Mononuclear cell (primary cell): ENCODE results near the gene PARD6B. TPM values are rescaled to one million over a fixed set of nuclear protein-coding genes. Genes with fewer than 3 reads are reported as not detected.

Experiments
- H3K27me3 ChIP-seq: 2 replicates; pipeline ENCODE4 v1.6.0; 2011; ENCODE audit warnings: low read length, control low read depth; ENCODE audit not compliant: insufficient read depth
- H3K4me1 ChIP-seq: 2 replicates; pipeline ENCODE4 v1.5.1; 2011; ENCODE audit warnings: mild to moderate bottlenecking, low read length, control low read depth; ENCODE audit not compliant: insufficient read depth
- H3K4me3 ChIP-seq: 2 replicates; pipeline ENCODE4 v1.5.1; 2011; ENCODE audit warnings: mild to moderate bottlenecking, low read length, moderate library complexity
- H3K9me3 ChIP-seq: 2 replicates; pipeline ENCODE4 v1.5.1; 2011; ENCODE audit warnings: low read depth, mild to moderate bottlenecking, control low read depth, low read length
- total RNA-seq: library from RNA; depleted of rRNA; stranded (reverse); fragments of >200 nt; gene quantifications from one replicate; pipeline ENCODE4 v1.2.3, GENCODE V29; 2012

Gene PARD6B
- total RNA-seq, 1 donor, result 4.3 TPM

GRCh38 chr20:50726955-50727791 lies 4.2 kb upstream of the PARD6B start:
- peaks cover 12% of the 10 kb centered on the region for H3K4me1 ChIP-seq
- no peak overlapping the region for H3K4me3 ChIP-seq
- no peaks in the 10 kb centered on the region for H3K9me3 ChIP-seq
- H3K27me3 ChIP-seq, result no peaks in the 10 kb centered on the region

GRCh38 chr20:50727792-50728485 lies 3.4 kb upstream of the PARD6B start:
- Histone ChIP-seq H3K27me3 (no peaks in the 10 kb centered on the region), H3K4me3 (no peak overlapping the region), H3K4me1 (peaks cover 15% of the 10 kb centered on the region), H3K9me3 (no peaks in the 10 kb centered on the region)

DNA sequence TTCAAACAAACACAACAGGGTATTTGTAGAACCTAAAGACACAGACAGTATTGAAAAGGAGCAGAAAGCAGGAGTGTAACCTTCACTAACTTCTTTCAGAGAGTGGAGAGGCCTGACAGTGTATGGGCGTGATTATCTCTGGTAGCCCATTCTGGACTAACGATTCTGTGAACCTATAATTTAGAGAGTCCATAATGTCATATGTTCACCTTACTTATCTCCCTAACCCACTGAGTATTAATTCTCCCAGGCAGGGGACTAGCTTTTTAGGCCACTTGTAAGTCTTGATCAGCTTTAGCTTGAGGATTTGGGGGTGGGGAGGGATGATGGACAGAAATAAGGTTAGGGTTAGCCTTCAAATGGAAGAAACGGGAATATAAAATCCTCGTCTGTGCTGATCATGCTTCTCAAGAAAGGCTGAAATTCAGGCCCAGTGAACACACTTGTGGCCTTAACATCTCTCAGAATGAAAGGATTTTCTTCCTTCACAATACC lies 2.8 kb upstream of the PARD6B start:
- Histone ChIP-seq H3K4me1 (peaks cover 15% of the 10 kb centered on the region), H3K4me3 (no peak overlapping the region), H3K9me3 (no peaks in the 10 kb centered on the region), H3K27me3 (no peaks in the 10 kb centered on the region)

GRCh38 chr20:50728981-50729874 lies 2.2 kb upstream of the PARD6B start:
- no peaks in the 10 kb centered on the region for H3K9me3 ChIP-seq
- H3K27me3 ChIP-seq, result no peaks in the 10 kb centered on the region
- H3K4me3 ChIP-seq, result no peak overlapping the region
- peaks cover 15% of the 10 kb centered on the region for H3K4me1 ChIP-seq

DNA sequence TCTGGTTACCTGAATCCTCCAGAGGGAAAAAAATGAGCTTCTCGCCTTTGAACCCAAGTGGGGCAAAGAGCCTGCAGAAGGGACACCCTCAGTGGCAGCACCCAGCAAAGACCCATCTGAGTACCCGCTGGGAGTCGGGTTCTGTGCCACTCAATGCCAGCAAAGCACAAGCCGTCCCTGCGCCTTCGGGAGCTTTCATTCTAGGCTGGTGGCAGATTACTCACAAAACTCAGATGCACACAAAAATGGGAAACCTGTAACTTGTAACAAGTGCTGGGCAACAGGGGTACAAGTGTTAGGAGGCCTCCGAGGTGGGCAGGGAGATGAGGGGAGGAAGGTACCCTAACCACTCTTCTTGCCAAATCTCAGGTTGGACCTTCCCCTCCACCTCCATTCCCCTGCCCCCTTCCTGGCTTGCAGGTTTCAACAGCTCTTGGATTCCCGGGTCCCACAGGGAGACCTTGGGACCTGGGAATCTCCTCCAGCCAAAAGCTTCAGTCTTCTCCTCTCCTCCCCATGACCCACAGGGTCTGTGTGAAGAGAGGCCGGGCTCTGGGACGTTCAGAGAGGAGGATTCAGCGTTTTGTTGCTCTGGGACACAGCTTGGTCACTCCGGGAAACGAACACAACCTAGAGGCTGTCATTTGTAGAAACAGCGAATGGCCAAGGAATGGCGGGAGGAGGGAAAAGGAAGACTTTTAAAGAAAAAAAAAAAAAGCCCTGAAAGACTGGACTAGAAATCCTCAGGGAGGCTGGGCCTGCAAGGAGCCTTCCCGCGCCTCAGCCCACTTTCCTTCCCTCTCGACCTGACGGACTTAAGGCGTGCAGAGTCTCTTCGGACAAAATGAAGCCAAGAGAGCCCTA lies 1.2 kb upstream of the PARD6B start:
- peak overlapping the region; percentile 68 for H3K4me3 ChIP-seq
- no peaks in the 10 kb centered on the region for H3K27me3 ChIP-seq
- H3K4me1 ChIP-seq, result peaks cover 15% of the 10 kb centered on the region
- no peaks in the 10 kb centered on the region for H3K9me3 ChIP-seq

DNA sequence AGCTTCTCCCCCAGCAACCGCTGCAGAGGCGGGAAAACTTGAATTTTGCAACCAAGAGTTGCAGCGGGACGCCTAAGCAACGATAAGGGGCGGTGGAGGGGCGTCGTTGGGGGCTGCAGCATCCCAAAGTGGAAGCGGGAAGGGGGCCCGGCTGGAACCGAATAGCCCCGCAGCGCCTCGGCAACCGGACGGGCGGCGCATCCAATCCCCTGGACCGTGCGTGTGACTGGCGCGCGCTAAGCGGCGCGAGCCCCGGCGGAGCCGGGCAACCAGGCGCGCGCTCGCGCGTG lies 670 bp upstream of the PARD6B start:
- peak overlapping the region; percentile 68 for H3K4me3 ChIP-seq
- peaks cover 15% of the 10 kb centered on the region for H3K4me1 ChIP-seq
- H3K27me3 ChIP-seq, result no peaks in the 10 kb centered on the region
- H3K9me3 ChIP-seq, result no peaks in the 10 kb centered on the region

DNA sequence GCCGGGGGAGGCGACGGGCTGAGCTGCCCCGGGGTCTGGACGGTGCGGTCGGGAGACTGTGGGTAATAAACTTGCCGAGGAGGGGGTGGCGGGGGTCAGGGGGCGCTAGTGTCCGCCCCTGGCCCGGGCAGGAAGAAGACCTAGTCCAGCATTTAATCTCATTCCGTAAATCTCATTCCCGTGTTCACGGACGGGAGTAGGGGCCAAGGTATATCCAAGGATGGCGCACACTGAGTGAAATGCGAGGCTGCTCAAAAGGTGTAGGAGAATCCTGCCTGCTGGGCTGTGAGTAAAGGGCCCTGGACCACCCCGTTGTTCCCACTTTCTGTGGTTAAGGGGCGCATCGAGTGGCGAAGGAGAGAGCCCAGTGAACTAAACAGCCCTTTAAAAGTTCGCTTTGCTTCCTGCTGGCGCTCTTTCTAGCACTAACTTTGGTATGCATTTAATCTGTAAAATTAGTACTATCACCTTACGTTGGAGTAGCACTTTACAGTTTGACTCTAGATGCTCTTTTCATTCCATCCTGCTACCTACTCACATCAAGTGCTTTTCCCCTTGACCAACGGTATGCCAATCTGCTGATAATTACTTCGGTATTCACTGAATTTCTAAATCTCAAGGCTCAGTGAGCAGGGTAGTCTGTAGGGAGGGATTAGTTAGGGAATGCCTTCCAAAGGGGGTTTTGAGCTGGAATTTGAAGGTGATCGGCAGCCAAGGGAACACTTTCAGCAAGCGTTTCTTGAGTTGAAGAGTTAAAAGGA lies 730 bp downstream of the PARD6B start:
- H3K4me3 ChIP-seq, result peak overlapping the region; percentile 68
- H3K9me3 ChIP-seq, result no peaks in the 10 kb centered on the region
- H3K4me1 ChIP-seq, result peaks cover 15% of the 10 kb centered on the region
- no peaks in the 10 kb centered on the region for H3K27me3 ChIP-seq

GRCh38 chr20:50733644-50734349 lies 2.4 kb downstream of the PARD6B start:
- Histone ChIP-seq H3K27me3 (no peaks in the 10 kb centered on the region), H3K4me1 (peaks cover 15% of the 10 kb centered on the region), H3K9me3 (no peaks in the 10 kb centered on the region), H3K4me3 (no peak overlapping the region)

- no peaks in the 10 kb centered on the region for H3K27me3 ChIP-seq
- no peak overlapping the region for H3K4me3 ChIP-seq
- H3K4me1 ChIP-seq, result peaks cover 15% of the 10 kb centered on the region
- H3K9me3 ChIP-seq, result no peaks in the 10 kb centered on the region
Measured at GRCh38 chr20:50734730-50735679, 3.6 kb downstream of the PARD6B start.

DNA sequence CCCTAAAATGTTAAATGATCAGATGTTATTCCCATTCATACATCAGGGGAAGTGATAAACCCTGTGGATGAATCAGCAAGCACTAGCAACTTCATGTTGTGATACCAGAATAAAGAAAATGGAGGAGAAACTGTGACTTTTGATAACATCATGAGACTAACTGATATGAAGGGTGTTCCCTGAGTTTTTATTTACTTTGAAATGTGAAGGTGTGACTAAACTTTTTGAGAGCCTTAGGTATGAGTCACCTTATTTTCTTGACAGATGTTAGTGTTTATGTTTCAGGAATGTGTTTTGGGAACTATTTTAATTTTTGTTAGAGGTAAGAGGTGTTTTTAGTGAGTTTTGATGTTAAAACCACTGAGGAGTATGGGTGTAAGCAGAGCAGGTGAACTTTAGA lies 4.4 kb downstream of the PARD6B start:
- no peaks in the 10 kb centered on the region for H3K9me3 ChIP-seq
- no peak overlapping the region for H3K4me3 ChIP-seq
- no peaks in the 10 kb centered on the region for H3K27me3 ChIP-seq
- H3K4me1 ChIP-seq, result peaks cover 8% of the 10 kb centered on the region

GRCh38 chr20:50737352-50737751 lies 6.0 kb downstream of the PARD6B start:
- no peak overlapping the region for H3K4me3 ChIP-seq
- H3K9me3 ChIP-seq, result no peaks in the 10 kb centered on the region
- peaks cover 1% of the 10 kb centered on the region for H3K4me1 ChIP-seq
- no peaks in the 10 kb centered on the region for H3K27me3 ChIP-seq

- Histone ChIP-seq H3K4me3 (no peak overlapping the region), H3K4me1 (peaks cover 5% of the 10 kb centered on the region), H3K9me3 (no peaks in the 10 kb centered on the region), H3K27me3 (no peaks in the 10 kb centered on the region)
Measured at GRCh38 chr20:50743087-50743486, 11.7 kb downstream of the PARD6B start.
